ENCODE measurements around the gene LDB3.
"Not testable (repeated sequence)": the region's sequence is repeated elsewhere in the genome, so short reads cannot be mapped to it uniquely, and the experiment has no call there.

Gene LDB3

GRCh38 chr10:86708783-86709380 is 40.6 kb downstream of the LDB3 start:
- DNase-seq: no peak

GRCh38 chr10:86709396-86710185 is 41.3 kb downstream of the LDB3 start:
- DNase-seq: no peak

GRCh38 chr10:86710987-86711512 is 42.7 kb downstream of the LDB3 start:
- peak; percentile 95 for DNase-seq

- peak; percentile 63 for DNase-seq
Observed at GRCh38 chr10:86711513-86712316, 43.4 kb downstream of the LDB3 start.

GRCh38 chr10:86712317-86712707 is 44.0 kb downstream of the LDB3 start:
- DNase-seq: no peak

- DNase-seq: no peak
Observed at GRCh38 chr10:86715156-86715795, 47.0 kb downstream of the LDB3 start.

- DNase-seq: no peak
Observed at GRCh38 chr10:86715836-86716235, 47.5 kb downstream of the LDB3 start.

- no peak for DNase-seq
Observed at GRCh38 chr10:86716466-86716865, 48.2 kb downstream of the LDB3 start.

- DNase-seq: no peak
Observed at GRCh38 chr10:86718556-86718955, 50.2 kb downstream of the LDB3 start.

- peak; percentile 35 for DNase-seq
Observed at GRCh38 chr10:86721232-86721631, 52.9 kb downstream of the LDB3 start.

GRCh38 chr10:86723009-86723408 is 54.7 kb downstream of the LDB3 start:
- DNase-seq: no peak

GRCh38 chr10:86724445-86724844 is 56.1 kb downstream of the LDB3 start:
- no peak for DNase-seq

- DNase-seq: no peak
Observed at GRCh38 chr10:86725980-86726676, 57.8 kb downstream of the LDB3 start.

GRCh38 chr10:86726677-86726999 is 58.3 kb downstream of the LDB3 start:
- DNase-seq: no peak

- no peak for DNase-seq
Observed at GRCh38 chr10:86727470-86727869, 59.2 kb downstream of the LDB3 start.

GRCh38 chr10:86728056-86728455 is 59.7 kb downstream of the LDB3 start:
- no peak for DNase-seq

- no peak for DNase-seq
Observed at GRCh38 chr10:86729677-86730076, 61.4 kb downstream of the LDB3 start.

GRCh38 chr10:86730227-86730626 is 61.9 kb downstream of the LDB3 start:
- DNase-seq: no peak

- no peak for DNase-seq
Observed at GRCh38 chr10:86732771-86733170, 64.5 kb downstream of the LDB3 start.

- DNase-seq: no peak
Observed at GRCh38 chr10:86733260-86733671, 65.0 kb downstream of the LDB3 start.

GRCh38 chr10:86734207-86734988 is 66.1 kb downstream of the LDB3 start:
- peak; percentile 80 for DNase-seq

GRCh38 chr10:86735278-86735677 is 67.0 kb downstream of the LDB3 start:
- not testable (repeated sequence) for DNase-seq

Measured in OCI-M1 (cell line).